HL-60/S4 treated with retinoic acid at 250 ng/mL for 4 days and 3 days (cell line): ENCODE measurements around the gene PRDM10.
"Not testable (repeated sequence)": the region's sequence is repeated elsewhere in the genome, so short reads cannot be mapped to it uniquely, and the experiment has no call there.

Experiments used
- in situ Hi-C: fragments of 300-500 bp; cut with MboI; formaldehyde crosslinking; loops from 2 replicates; pipeline ENCODE4 v1.7.0; 2022; ENCODE audit warnings: low sequenced_read_pairs

PRDM10 gene

GRCh38 chr11:130002352-130002845 is at the start of gene PRDM10:
PRDM10 (minus strand) TSS chr11:130002835; CDS start chr11:129960964, 41,871 bp downstream.
- in situ Hi-C loops = no loop called here

- in situ Hi-C loops = no loop called here
These were observed 48.4 kb upstream of the PRDM10 start for GRCh38 chr11:130051082-130051481.

DNA sequence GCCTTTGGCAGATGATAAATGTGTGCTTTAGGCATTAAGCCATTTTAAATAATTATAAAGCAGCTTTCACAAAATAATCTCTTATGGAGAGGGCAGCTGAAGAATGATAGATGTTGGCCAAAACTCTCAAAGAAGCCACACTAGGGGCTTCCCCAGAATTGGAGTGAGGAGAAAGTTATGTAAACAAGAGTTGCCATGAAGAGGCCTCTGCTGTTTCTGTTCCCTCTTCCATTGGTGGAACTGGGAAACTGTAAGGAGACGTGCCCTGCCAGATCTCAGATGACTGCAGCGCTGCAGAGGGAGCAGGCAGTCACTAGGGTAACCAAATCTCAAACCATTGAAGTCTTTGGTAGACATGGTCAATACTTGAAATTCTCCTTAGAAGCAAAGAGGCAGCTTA is 47.6 kb upstream of the PRDM10 start:
- in situ Hi-C loops = no loop called here

GRCh38 chr11:130049328-130049771 is 46.7 kb upstream of the PRDM10 start:
- in situ Hi-C loops = no loop called here

DNA sequence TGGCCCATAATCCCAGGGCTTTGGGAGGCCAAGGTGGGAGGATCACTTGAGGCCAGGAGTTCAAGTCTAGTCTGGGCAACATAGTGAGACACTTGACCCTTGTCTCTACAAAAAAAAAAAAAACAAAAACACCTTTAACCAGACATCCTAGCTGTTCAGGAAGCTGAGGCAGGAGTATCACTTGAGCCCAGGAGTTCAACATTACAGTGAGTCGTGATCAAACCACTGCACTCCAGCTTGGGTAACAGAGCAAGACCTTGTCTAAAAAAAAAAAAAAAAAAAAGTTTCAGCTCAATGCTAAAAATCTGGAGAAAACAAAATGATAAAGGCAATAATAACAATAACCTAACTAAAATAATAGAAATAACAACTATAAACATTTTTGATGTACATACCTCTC is 44.5 kb upstream of the PRDM10 start:
- in situ Hi-C loops = no loop called here

- in situ Hi-C loops = no loop called here
These were observed 40.9 kb upstream of the PRDM10 start for GRCh38 chr11:130043575-130043974.

DNA sequence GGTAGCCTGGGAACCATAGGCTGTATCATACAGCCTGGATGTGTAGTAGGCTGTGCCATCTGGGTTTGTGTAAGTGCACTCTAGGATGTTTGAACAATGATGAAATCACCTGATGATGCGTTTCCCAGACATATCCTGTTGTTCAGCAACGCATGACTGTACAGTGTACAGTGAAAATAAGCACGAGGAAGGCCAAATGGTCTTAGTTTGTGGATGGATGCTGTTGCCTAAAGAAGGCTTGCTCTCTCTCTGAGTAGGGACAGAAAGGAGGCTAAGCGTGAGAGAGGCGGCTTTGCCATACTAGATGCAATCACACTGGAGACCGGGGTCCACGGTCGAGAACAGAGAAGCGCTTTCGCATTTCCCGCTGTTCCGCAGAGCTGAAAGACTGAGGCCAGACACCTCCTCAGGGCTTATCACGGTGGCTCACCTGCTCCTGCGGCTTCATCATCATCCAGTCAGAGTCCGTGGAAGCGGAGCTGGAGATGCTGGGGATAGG is 39.5 kb upstream of the PRDM10 start:
- in situ Hi-C loops = no loop called here

DNA sequence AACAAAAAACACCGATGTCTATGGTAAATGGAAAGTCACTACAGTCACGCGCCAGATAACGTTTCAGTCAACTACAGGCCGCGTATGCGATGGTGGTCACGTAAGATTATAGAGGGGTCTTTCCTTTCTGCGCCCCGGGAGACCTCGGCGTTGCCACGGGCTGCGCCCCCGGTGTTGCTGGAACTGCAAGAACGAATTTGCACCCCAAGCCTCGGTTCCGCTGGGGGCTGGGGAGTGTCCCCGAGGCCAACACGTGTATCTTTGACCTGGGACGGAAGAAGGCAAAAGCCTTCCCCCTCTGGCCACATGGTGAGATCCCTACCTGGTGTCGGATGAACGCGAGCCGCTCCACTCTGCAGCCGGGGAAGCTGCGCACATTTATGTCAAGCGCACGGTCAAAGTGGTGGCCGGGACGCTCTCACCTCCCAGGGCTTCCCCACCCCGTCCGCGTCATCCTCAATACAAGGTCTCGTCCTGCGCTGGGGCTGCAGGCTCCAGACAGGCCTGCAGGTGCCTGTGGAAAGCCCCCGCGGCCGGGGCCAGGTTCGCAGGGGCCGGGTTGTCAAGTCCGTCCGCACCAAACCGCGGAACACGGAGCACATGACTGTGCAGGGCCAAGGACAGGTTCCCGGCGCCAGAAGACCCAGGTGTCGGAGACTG is 37.8 kb upstream of the PRDM10 start:
- in situ Hi-C loops = no loop called here

DNA sequence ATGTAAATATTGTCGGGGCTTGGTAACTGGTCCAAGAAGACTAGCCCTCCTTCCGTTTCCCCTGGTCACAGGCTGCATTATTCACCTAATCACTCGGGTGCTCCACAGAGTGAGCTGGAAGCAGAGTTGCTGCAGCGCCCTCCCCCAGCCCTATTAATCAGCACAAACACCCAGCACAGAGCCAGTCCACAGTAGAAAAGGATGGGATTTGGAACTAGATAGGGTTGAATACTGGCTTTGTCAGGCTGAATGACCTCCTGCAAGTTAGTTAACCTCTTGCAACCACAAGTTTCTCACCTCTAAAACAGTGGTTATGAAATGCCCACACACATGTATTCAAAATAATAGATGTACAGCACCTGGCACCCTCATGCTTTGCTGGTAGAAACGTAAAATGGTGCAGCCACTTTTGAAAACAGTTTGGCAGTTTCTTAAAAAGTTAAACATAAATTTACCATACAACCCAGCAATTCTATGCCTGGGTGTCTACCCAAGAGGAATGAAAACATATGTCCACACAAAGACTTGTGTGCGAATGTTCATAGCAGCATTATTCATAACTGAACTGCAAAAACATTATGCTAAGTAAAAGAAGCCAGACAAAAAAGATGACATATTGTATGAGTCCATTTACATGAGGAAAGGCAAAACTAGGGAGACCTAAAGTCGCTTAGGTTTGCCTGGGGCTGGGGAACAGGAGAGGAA is 35.4 kb upstream of the PRDM10 start:
- in situ Hi-C loops = no loop called here

DNA sequence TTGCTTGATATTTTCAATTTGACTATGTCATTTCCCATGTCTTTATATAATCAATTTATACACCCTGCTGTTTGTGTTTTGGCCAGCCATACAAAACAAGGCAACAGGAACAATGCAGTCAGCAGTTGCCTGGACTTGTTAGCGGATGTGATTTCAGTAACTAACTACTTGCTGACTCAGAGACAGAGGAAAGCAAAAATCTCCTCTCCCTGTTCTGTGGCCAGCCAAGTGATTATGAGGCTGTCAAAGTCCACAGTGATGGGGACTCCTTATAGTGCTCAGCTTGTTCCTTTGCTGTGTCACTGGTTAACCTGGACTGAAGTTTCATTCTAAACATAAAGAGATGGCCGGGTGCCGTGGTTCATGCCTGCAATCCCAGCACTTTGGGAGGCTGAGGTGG is 34.4 kb upstream of the PRDM10 start:
- in situ Hi-C loops = no loop called here

- in situ Hi-C loops = no loop called here
These were observed 31.6 kb upstream of the PRDM10 start for GRCh38 chr11:130034236-130034635.

DNA sequence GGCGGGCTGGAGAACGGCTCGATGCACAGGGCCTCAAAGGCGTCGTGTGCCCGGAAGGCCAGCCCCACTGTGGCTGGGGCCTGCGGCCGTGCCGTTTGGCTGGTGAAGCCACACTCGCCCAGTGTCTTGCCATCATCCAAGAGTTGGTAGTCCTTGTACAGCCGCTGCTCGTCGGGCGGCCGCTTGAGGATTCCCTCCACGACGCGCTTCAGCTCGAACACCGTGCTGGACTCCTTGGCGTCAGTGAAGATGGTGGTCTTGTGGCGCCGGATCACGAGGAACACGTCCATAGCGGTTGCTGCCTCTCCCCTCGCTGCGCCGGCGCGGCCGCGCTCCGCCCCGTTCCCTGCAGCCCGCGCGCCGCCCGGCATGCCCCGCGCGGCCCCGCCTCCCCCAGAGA is 30.3 kb upstream of the PRDM10 start:
- in situ Hi-C loops = no loop called here

GRCh38 chr11:130031945-130032344 is 29.3 kb upstream of the PRDM10 start:
- in situ Hi-C loops = no loop called here

- in situ Hi-C loops = no loop called here
These were observed 28.4 kb upstream of the PRDM10 start for GRCh38 chr11:130031056-130031455.

DNA sequence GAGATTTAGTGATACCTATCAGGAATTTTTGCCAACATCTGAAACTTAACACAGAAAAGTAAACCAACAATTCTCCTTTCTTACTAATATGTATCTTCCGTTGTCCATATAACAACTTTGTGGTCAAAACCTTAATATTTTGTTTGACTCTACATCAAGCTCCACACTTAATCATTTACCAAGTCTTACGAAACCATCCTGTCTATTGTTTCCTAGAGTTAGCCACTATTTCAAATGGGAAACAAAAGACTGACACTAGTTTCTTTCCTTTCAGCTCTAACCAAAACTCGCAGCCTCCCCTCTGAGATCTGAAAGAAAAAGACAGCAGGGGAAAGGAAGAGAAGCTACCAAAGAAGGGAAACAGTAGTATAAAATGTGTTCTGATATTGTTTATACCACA is 26.5 kb upstream of the PRDM10 start:
- in situ Hi-C loops = no loop called here

GRCh38 chr11:130025371-130025770 is 22.7 kb upstream of the PRDM10 start:
- in situ Hi-C loops = no loop called here

DNA sequence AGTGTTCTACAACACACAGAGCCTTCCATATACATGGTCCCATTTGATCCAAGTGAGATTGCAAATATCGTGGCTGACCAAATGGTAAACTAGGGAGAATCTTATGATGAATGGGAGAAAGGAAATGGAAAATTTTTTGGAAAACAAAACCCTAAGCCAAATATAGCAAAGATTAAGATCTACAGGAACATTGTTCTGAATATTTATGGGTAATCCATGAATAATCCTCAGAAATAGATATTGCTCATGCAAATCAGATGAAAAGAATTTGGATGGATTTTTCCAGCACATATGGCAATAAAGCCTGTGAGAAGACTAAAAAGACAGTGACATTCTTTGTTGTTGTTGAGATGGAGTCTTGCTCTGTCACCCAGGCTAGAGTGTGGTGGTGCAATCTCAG is 21.7 kb upstream of the PRDM10 start:
- in situ Hi-C loops = no loop called here

GRCh38 chr11:130023204-130023603 is 20.6 kb upstream of the PRDM10 start:
- in situ Hi-C loops = no loop called here

DNA sequence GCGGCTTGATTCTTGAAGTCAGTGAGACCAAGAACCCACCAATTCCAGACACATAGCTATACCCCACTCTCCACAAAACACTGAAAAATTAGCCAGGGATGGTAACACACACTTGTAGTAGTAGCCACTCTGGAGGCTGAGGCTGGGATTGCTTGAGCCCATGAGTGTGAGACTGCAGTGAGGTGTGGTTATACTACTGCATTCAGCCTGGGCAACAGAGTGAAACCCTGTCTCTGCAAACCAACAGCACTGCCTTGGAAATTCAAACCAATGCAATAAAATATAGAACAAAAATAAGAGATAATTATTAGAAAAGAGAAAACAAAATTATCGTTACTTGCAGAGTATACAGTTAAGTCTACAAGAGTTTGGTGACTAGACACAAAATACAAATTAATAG is 20.2 kb upstream of the PRDM10 start:
- in situ Hi-C loops = no loop called here

GRCh38 chr11:130021606-130022005 is 19.0 kb upstream of the PRDM10 start:
- in situ Hi-C loops = not testable (repeated sequence)

DNA sequence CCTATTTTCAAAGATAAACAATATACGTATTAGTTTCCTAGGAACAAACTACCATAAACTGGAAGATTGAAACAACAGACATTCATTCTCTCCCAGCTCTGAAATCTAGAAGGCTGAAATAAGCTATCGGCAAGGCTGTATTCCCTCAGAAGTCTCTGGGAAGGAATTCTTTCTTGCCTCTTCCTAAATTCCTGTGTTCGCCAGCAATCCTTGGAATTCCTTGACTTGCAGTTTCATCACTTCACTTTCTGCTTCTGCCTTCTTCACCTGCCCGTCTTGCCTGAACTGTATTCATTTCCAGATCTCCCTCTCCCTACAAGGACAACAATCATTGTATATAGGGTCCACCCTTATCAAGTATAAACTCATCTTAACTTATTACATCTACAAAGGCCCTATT is 17.7 kb upstream of the PRDM10 start:
- in situ Hi-C loops = no loop called here

DNA sequence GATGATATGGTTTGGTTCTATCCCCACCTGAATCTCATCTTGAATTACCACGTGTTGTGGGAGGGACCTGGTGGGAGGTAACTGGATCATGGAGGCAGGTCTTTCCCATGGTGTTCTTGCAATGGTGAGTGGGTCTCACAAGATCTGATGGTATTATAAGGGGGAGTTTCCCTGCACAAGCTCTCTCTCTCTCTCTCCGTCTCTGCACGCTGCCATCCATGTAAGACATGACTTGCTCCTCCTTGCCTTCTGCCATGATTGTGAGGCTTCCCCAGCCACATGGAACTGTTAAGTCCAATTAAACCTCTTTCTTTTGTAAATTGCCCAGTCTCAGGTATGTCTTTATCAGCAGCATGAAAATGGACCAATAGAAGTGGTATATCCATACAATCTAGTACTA is 13.2 kb upstream of the PRDM10 start:
- in situ Hi-C loops = not testable (repeated sequence)
